22Rv1 (cell line): ENCODE measurements around the gene UBE2K.

Source experiments
- ZFX ChIP-seq: fragments of 450-650 bp; IDR thresholded peaks from 2 replicates; pipeline ENCODE4 v1.6.1; 2017; ENCODE audit warnings: antibody characterized with exemption, borderline replicate concordance
- TF ChIP-seq, protein P1 (sequence below): fragments of 450-650 bp; IDR thresholded peaks from 2 replicates; pipeline ENCODE4 v1.5.1; 2017; ENCODE audit warnings: mild to moderate bottlenecking

DNA sequence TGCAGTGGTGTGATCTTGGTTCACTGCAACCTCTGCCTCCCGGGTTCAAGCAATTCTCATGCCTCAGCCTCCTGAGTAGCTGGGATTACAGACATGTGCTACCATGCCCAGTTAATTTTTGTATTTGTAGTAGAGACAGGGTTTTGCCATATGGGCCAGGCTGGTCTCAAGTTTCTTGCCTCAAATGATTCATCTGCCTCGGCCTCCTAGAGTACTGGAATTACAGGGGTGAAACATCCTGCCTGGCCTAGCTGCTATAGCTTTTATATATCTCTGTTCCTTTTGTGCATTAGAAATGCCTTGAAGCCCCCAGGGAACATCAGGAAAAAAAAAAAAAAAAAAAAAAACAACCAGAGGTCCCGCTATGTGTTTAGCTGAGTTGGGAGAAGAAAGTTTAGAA lies 34.8 kb downstream of the UBE2K start:
- TF ChIP-seq, protein P1, sequence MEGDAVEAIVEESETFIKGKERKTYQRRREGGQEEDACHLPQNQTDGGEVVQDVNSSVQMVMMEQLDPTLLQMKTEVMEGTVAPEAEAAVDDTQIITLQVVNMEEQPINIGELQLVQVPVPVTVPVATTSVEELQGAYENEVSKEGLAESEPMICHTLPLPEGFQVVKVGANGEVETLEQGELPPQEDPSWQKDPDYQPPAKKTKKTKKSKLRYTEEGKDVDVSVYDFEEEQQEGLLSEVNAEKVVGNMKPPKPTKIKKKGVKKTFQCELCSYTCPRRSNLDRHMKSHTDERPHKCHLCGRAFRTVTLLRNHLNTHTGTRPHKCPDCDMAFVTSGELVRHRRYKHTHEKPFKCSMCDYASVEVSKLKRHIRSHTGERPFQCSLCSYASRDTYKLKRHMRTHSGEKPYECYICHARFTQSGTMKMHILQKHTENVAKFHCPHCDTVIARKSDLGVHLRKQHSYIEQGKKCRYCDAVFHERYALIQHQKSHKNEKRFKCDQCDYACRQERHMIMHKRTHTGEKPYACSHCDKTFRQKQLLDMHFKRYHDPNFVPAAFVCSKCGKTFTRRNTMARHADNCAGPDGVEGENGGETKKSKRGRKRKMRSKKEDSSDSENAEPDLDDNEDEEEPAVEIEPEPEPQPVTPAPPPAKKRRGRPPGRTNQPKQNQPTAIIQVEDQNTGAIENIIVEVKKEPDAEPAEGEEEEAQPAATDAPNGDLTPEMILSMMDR = no peak
- no peak for TF ChIP-seq ZFX
